WTC11 (cell line): ENCODE data around the gene PIK3R1. TPM values are rescaled to one million over a fixed set of nuclear protein-coding genes. Genes with fewer than 3 reads are reported as not detected.

Source experiments
- ATAC-seq: fragments of 200-7000 bp; cut with Tn5 transposase; 2 replicates; pipeline ENCODE4 v1.10.0; 2021; ENCODE audit warnings: mild to moderate bottlenecking, moderate library complexity
- CTCF ChIA-PET: fragments of 300-600 bp; sonication (Branson Sonifier 250); formaldehyde crosslinking; loops from one replicate; lab custom pipeline; 2021; ENCODE audit warnings: antibody characterized with exemption; lab: Charles Lee
- POLR2A ChIA-PET: fragments of 350-600 bp; sonication (Branson Sonifier 250); formaldehyde crosslinking; loops from one replicate; lab custom pipeline; 2021; ENCODE audit warnings: antibody characterized with exemption; lab: Charles Lee
- DNase-seq: peaks from one replicate; pipeline ENCODE4 v3.0.0; 2021; ENCODE audit warnings: low spot score
- H3K27ac Mint-ChIP-seq: 2 replicates; pipeline ENCODE4 v1.8.0; 2021; ENCODE audit warnings: mixed read lengths
- H3K27me3 Mint-ChIP-seq: 2 replicates; pipeline ENCODE4 v1.8.0; 2021; ENCODE audit warnings: low read depth, mild to moderate bottlenecking, moderate library complexity, mixed read lengths
- H3K36me3 Mint-ChIP-seq: 2 replicates; pipeline ENCODE4 v1.8.0; 2021; ENCODE audit warnings: mixed read lengths
- H3K4me1 Mint-ChIP-seq: 2 replicates; pipeline ENCODE4 v1.8.0; 2022; ENCODE audit warnings: mixed read lengths
- H3K4me3 Mint-ChIP-seq: 2 replicates; pipeline ENCODE4 v1.8.0; 2021; ENCODE audit warnings: mild to moderate bottlenecking, moderate library complexity, mixed read lengths
- H3K9me3 Mint-ChIP-seq: 2 replicates; pipeline ENCODE4 v1.8.0; 2021; ENCODE audit warnings: mixed read lengths
- ATF1 ChIP-seq: sonication (generic); formaldehyde crosslinking; IDR thresholded peaks from 2 replicates; pipeline ENCODE4 v1.8.1; 2023; ENCODE audit warnings: mild to moderate bottlenecking, moderate library complexity, missing genetic modification reagents
- CBFB ChIP-seq: sonication (generic); formaldehyde crosslinking; IDR thresholded peaks from 2 replicates; pipeline ENCODE4 v1.8.1; 2022; ENCODE audit warnings: mild to moderate bottlenecking, low read depth, missing genetic modification reagents
- ELF4 ChIP-seq: sonication (generic); formaldehyde crosslinking; IDR thresholded peaks from 2 replicates; pipeline ENCODE4 v1.8.1; 2022; ENCODE audit warnings: low read depth, mild to moderate bottlenecking, moderate library complexity, missing genetic modification reagents
- FOXJ3 ChIP-seq: sonication (generic); formaldehyde crosslinking; IDR thresholded peaks from 2 replicates; pipeline ENCODE4 v1.9.0; 2021; ENCODE audit warnings: missing genetic modification reagents, mild to moderate bottlenecking, borderline replicate concordance
- FOXP1 ChIP-seq: sonication (generic); formaldehyde crosslinking; IDR thresholded peaks from 2 replicates; pipeline ENCODE4 v1.8.0; 2022; ENCODE audit warnings: missing genetic modification reagents, mild to moderate bottlenecking, moderate library complexity, borderline replicate concordance
- GTF2I ChIP-seq: fragments of 250-450 bp; sonication (Bioruptor Pico); conservative IDR thresholded peaks from 2 replicates; pipeline ENCODE4 v1.4.0; 2021; ENCODE audit warnings: mild to moderate bottlenecking
- IRF2 ChIP-seq: sonication (generic); formaldehyde crosslinking; IDR thresholded peaks from 2 replicates; pipeline ENCODE4 v1.8.0; 2022; ENCODE audit warnings: low read depth, missing genetic modification reagents, borderline replicate concordance
- JAZF1 ChIP-seq: fragments of 250-450 bp; sonication (Bioruptor Pico); IDR thresholded peaks from 2 replicates; pipeline ENCODE4 v1.9.0; 2021; ENCODE audit warnings: moderate library complexity, mild to moderate bottlenecking, inconsistent platforms
- JUN ChIP-seq: sonication (generic); formaldehyde crosslinking; IDR thresholded peaks from 2 replicates; pipeline ENCODE4 v1.8.0; 2023; ENCODE audit warnings: mild to moderate bottlenecking, missing genetic modification reagents
- NFE2L1 ChIP-seq: sonication (generic); formaldehyde crosslinking; IDR thresholded peaks from 2 replicates; pipeline ENCODE4 v1.8.1; 2023; ENCODE audit warnings: missing genetic modification reagents
- NR1H2 ChIP-seq: sonication (generic); formaldehyde crosslinking; IDR thresholded peaks from 2 replicates; pipeline ENCODE4 v1.9.0; 2021; ENCODE audit warnings: mild to moderate bottlenecking, moderate library complexity, missing genetic modification reagents
- NR2C2 ChIP-seq: sonication (generic); formaldehyde crosslinking; IDR thresholded peaks from 2 replicates; pipeline ENCODE4 v1.8.0; 2022; ENCODE audit warnings: mild to moderate bottlenecking, missing genetic modification reagents
- NR3C1 ChIP-seq: sonication (generic); formaldehyde crosslinking; conservative IDR thresholded peaks from 2 replicates; pipeline ENCODE4 v1.8.1; 2023; ENCODE audit warnings: low read depth, mild to moderate bottlenecking, missing genetic modification reagents
- OVOL2 ChIP-seq: fragments of 250-450 bp; sonication (Bioruptor Pico); IDR thresholded peaks from 2 replicates; pipeline ENCODE4 v1.9.0; 2021; ENCODE audit warnings: mild to moderate bottlenecking, borderline replicate concordance
- RELA ChIP-seq: sonication (generic); formaldehyde crosslinking; IDR thresholded peaks from 2 replicates; pipeline ENCODE4 v1.8.1; 2022; ENCODE audit warnings: missing genetic modification reagents, mild to moderate bottlenecking, borderline replicate concordance
- RORB ChIP-seq: fragments of 250-450 bp; sonication (Bioruptor Pico); IDR thresholded peaks from 2 replicates; pipeline ENCODE4 v1.9.0; 2021; ENCODE audit warnings: mild to moderate bottlenecking
- SMAD3 ChIP-seq: sonication (generic); formaldehyde crosslinking; IDR thresholded peaks from 2 replicates; pipeline ENCODE4 v1.8.0; 2022; ENCODE audit warnings: missing genetic modification reagents, mild to moderate bottlenecking, borderline replicate concordance
- ZBTB21 ChIP-seq: sonication (generic); formaldehyde crosslinking; IDR thresholded peaks from 2 replicates; pipeline ENCODE4 v1.8.1; 2023; ENCODE audit warnings: mild to moderate bottlenecking, missing genetic modification reagents, borderline replicate concordance
- ZNF138 ChIP-seq: sonication (generic); formaldehyde crosslinking; conservative IDR thresholded peaks from 2 replicates; pipeline ENCODE4 v1.8.1; 2022; ENCODE audit warnings: mild to moderate bottlenecking, moderate library complexity, missing genetic modification reagents
- ZNF263 ChIP-seq: sonication (generic); formaldehyde crosslinking; IDR thresholded peaks from 2 replicates; pipeline ENCODE4 v1.8.1; 2022; ENCODE audit warnings: low read depth, mild to moderate bottlenecking, moderate library complexity, missing genetic modification reagents
- ZNF396 ChIP-seq: fragments of 250-450 bp; sonication (Bioruptor Pico); IDR thresholded peaks from 2 replicates; pipeline ENCODE4 v1.8.0; 2021; ENCODE audit warnings: mild to moderate bottlenecking, moderate library complexity, borderline replicate concordance
- ZNF416 ChIP-seq: fragments of 250-450 bp; sonication (Bioruptor Pico); IDR thresholded peaks from 2 replicates; pipeline ENCODE4 v1.9.0; 2021; ENCODE audit warnings: mild to moderate bottlenecking, inconsistent platforms
- total RNA-seq: library from RNA; stranded (reverse); gene quantifications from 3 replicates; pipeline ENCODE4 v1.2.3, GENCODE V29; 2021
- TF ChIP-seq, protein P1 (sequence below): sonication (generic); formaldehyde crosslinking; IDR thresholded peaks from 2 replicates; pipeline ENCODE4 v1.8.0; 2023; ENCODE audit warnings: missing genetic modification reagents
- TF ChIP-seq, protein P2 (sequence below): sonication (generic); formaldehyde crosslinking; IDR thresholded peaks from 2 replicates; pipeline ENCODE4 v1.8.1; 2023; ENCODE audit warnings: mild to moderate bottlenecking, missing genetic modification reagents
- TF ChIP-seq, protein P3 (sequence below): sonication (generic); formaldehyde crosslinking; IDR thresholded peaks from 2 replicates; pipeline ENCODE4 v1.8.0; 2022; ENCODE audit warnings: mild to moderate bottlenecking, missing genetic modification reagents
- TF ChIP-seq, protein P4 (sequence below): sonication (generic); formaldehyde crosslinking; IDR thresholded peaks from 2 replicates; pipeline ENCODE4 v1.8.0; 2022; ENCODE audit warnings: mild to moderate bottlenecking, missing genetic modification reagents
- TF ChIP-seq, protein P5 (sequence below): sonication (generic); formaldehyde crosslinking; IDR thresholded peaks from 2 replicates; pipeline ENCODE4 v1.8.0; 2023; ENCODE audit warnings: mild to moderate bottlenecking, missing genetic modification reagents

The PIK3R1 gene
- total RNA-seq, 1 experiment from 2014 or later: 11.3 TPM

DNA sequence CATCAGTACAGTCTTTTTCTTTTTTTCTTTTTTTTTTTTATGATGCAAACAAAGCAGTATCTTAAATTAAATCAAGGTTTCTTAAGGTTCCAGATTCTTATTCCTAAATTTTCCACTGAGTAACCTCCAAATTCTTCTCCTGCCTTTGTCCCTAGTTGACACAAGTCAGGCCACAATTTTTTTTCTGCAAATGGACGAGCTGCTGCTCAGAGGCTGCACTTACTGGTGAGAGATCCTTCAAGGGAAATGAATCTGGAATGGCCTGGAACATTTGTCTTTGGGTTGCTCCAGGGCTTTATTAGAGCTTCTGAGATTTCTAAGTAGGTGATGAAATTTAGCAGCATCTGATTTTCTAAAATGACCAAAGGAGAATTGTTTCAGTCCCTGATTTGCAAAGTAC is 39.3 kb downstream of the PIK3R1 start:
- TF ChIP-seq RELA (CRISPR knock-in tag) (no peak), ATF1 (CRISPR knock-in tag) (no peak), NR2C2 (CRISPR knock-in tag) (no peak), JAZF1 (CRISPR knock-in tag) (no peak), ZBTB21 (CRISPR knock-in tag) (no peak), SMAD3 (no peak), CBFB (CRISPR knock-in tag) (no peak), GTF2I (no peak), ELF4 (no peak), RORB (no peak)
- TF ChIP-seq, protein P1, sequence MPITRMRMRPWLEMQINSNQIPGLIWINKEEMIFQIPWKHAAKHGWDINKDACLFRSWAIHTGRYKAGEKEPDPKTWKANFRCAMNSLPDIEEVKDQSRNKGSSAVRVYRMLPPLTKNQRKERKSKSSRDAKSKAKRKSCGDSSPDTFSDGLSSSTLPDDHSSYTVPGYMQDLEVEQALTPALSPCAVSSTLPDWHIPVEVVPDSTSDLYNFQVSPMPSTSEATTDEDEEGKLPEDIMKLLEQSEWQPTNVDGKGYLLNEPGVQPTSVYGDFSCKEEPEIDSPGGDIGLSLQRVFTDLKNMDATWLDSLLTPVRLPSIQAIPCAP: no peak
- TF ChIP-seq, protein P2, sequence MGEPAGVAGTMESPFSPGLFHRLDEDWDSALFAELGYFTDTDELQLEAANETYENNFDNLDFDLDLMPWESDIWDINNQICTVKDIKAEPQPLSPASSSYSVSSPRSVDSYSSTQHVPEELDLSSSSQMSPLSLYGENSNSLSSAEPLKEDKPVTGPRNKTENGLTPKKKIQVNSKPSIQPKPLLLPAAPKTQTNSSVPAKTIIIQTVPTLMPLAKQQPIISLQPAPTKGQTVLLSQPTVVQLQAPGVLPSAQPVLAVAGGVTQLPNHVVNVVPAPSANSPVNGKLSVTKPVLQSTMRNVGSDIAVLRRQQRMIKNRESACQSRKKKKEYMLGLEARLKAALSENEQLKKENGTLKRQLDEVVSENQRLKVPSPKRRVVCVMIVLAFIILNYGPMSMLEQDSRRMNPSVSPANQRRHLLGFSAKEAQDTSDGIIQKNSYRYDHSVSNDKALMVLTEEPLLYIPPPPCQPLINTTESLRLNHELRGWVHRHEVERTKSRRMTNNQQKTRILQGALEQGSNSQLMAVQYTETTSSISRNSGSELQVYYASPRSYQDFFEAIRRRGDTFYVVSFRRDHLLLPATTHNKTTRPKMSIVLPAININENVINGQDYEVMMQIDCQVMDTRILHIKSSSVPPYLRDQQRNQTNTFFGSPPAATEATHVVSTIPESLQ (CRISPR knock-in tag): no peak
- Mint-ChIP-seq H3K27me3 (no peaks in the 10 kb centered on the region), H3K27ac (no peak overlapping the region), H3K36me3 (no peaks in the 10 kb centered on the region), H3K9me3 (no peaks in the 10 kb centered on the region), H3K4me3 (no peak overlapping the region), H3K4me1 (peaks cover 30% of the 10 kb centered on the region)
- ChIA-PET POLR2A (no interaction called here), CTCF (interaction anchor here (0.7 to 1.5 kb wide), 2 partner anchors 8 to 1008 kb away, joined by 3 read pairs; no protein-coding TSS in a partner anchor)
- ATAC-seq (no peak), DNase-seq (no peak)

GRCh38 chr5:68255305-68256120 is 40.0 kb downstream of the PIK3R1 start:
- no peak for ATAC-seq
- no peak for DNase-seq
- ChIA-PET POLR2A (no interaction called here), CTCF (interaction anchor here (0.7 to 1.5 kb wide), 2 partner anchors 9 to 1009 kb away, joined by 3 read pairs; no protein-coding TSS in a partner anchor)
- TF ChIP-seq FOXP1 (CRISPR knock-in tag) (no peak), ZNF263 (CRISPR knock-in tag) (no peak), ZNF396 (CRISPR knock-in tag) (no peak), NR3C1 (CRISPR knock-in tag) (no peak), JUN (CRISPR knock-in tag) (no peak), NR1H2 (CRISPR knock-in tag) (no peak), ZNF138 (no peak), FOXJ3 (no peak), ZNF416 (CRISPR knock-in tag) (no peak), OVOL2 (CRISPR knock-in tag) (no peak), JAZF1 (CRISPR knock-in tag) (no peak), RORB (no peak), IRF2 (no peak), NFE2L1 (CRISPR knock-in tag) (no peak), SMAD3 (no peak)
- TF ChIP-seq, protein P3, sequence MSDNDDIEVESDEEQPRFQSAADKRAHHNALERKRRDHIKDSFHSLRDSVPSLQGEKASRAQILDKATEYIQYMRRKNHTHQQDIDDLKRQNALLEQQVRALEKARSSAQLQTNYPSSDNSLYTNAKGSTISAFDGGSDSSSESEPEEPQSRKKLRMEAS (CRISPR knock-in tag): no peak
- TF ChIP-seq, protein P1: no peak
- TF ChIP-seq, protein P4, sequence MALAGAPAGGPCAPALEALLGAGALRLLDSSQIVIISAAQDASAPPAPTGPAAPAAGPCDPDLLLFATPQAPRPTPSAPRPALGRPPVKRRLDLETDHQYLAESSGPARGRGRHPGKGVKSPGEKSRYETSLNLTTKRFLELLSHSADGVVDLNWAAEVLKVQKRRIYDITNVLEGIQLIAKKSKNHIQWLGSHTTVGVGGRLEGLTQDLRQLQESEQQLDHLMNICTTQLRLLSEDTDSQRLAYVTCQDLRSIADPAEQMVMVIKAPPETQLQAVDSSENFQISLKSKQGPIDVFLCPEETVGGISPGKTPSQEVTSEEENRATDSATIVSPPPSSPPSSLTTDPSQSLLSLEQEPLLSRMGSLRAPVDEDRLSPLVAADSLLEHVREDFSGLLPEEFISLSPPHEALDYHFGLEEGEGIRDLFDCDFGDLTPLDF (CRISPR knock-in tag): no peak
- TF ChIP-seq, protein P5, sequence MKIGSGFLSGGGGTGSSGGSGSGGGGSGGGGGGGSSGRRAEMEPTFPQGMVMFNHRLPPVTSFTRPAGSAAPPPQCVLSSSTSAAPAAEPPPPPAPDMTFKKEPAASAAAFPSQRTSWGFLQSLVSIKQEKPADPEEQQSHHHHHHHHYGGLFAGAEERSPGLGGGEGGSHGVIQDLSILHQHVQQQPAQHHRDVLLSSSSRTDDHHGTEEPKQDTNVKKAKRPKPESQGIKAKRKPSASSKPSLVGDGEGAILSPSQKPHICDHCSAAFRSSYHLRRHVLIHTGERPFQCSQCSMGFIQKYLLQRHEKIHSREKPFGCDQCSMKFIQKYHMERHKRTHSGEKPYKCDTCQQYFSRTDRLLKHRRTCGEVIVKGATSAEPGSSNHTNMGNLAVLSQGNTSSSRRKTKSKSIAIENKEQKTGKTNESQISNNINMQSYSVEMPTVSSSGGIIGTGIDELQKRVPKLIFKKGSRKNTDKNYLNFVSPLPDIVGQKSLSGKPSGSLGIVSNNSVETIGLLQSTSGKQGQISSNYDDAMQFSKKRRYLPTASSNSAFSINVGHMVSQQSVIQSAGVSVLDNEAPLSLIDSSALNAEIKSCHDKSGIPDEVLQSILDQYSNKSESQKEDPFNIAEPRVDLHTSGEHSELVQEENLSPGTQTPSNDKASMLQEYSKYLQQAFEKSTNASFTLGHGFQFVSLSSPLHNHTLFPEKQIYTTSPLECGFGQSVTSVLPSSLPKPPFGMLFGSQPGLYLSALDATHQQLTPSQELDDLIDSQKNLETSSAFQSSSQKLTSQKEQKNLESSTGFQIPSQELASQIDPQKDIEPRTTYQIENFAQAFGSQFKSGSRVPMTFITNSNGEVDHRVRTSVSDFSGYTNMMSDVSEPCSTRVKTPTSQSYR: no peak
- H3K27me3 Mint-ChIP-seq: no peaks in the 10 kb centered on the region
- H3K4me3 Mint-ChIP-seq: no peak overlapping the region
- no peaks in the 10 kb centered on the region for H3K36me3 Mint-ChIP-seq
- H3K4me1 Mint-ChIP-seq: peaks cover 23% of the 10 kb centered on the region
- H3K9me3 Mint-ChIP-seq: no peaks in the 10 kb centered on the region
- no peak overlapping the region for H3K27ac Mint-ChIP-seq
